CD4-positive, alpha-beta T cell treated with Interleukin-12 subunit alpha and Interleukin-12 subunit beta, for 1 hour (primary cell): ENCODE measurements around the gene CFAP77.

Experiments used
- DNase-seq: peaks from one replicate; pipeline ENCODE4 v3.0.0-alpha.2; 2020

Gene CFAP77

DNA sequence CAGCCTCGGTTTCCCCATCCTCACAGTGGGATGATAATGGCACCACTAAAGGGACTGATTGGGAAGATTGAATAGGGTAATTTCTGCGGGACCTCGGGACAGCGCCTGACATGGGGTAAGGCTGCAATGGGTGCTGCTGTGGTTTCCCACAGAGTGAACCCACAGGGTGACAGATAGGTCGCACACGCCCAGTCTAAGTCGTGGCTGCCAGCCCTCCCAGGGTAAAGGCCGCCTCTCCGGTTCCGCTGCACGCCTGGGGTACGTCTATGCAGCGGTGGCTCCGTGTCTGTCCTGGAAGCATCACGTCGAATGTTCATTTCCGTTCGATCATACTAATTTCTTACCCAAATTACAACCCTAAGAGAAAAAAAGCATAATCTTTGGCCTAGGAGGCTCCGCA lies 631 bp downstream of the CFAP77 start:
- DNase-seq, result peak; percentile 31

DNA sequence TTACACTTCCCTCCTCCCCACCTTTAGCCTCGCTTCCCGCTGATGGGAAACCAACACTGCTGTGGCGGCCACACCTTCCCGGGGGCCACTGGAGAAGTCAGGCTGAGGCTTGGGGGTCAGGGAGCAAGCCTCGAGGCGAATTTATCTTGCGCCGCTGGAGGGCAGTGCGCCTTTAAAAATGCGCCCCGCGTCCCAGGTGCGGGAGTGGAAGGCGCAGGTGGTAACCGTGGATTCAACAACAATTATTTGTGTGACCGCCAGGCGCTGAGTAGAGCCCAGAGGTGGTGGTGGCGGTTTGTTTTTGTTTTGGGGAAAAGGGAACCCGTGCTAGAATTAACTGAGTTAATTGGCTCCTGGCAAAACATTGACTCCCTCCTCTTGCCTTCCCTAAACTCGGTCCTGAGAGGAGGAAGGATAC lies 1.1 kb downstream of the CFAP77 start:
- DNase-seq, result peak; percentile 79

DNA sequence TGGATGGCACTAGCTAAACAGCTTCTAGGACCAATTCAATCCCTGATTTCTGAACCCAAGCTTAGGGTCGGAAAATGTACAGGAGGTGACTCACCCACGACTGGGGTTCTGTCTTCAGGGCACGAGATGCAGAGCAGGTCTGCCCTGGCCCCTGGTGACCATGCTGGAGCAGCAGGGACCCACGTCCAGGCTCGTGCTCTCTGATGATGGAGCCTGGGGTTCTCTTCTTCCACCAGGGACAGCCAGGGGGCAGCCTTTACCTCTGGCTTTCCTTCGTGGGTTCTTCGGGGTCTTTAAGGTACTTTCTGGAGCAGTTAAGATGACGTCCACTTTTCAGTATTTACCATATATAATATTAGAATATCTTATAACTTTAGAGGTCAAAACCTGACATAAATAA lies 2.1 kb downstream of the CFAP77 start:
- peak; percentile 23 for DNase-seq

DNA sequence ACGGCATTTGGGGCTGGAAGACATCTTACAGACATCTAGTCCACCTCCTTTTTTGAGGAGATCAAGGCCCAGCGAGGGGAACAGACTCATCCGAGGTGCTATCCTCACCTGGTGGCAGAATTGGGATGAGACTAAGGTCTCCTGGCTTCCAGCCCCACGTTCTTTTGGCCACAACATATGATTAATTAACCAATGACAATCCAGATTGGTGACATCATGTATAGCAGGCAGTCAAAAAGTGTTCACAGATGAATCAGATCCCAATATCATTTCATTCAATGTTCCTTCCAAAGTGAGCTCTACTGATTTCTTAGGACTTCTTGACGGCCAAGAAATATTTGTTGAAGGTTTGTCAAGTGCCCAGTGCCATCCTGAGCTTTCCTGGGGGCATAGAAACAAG lies 3.9 kb downstream of the CFAP77 start:
- DNase-seq, result no peak

DNA sequence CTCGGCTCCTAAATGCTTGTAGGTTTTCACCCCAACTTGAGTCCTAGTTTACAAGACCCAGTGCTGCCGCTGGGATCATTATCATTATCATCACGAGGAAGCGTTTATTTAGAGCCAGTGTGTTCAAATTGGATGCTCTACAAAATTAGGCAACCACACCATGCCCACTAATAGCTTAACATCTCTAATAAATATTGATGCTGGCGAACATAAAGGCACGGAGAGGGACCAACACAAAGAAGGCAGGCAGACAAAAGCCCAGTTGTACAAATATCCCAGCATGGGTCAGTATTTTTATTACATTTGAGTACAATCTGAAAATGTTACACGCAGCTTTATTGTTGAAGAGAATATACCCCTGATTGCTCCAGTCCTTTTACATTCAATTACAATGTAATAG lies 4.7 kb downstream of the CFAP77 start:
- DNase-seq, result no peak

DNA sequence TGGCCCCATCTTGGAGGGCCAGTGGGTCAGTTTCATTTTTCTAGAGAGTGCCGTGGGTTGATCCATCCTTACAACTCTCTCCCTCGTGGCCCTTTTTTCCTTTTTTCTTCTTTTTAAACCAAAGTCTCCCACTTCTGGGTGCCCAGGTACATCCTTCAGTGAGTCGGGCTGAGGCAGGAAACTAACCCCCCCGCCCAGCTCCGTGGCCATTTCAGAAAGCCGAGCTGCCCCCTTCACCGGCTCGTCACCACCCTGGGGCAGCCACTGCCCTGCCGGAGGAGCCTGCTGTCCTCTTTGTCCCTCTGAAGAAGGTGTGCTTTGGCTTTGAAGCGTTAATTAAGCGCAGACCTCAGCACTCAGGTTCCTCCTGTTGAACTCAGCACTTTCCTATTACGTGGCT lies 5.2 kb downstream of the CFAP77 start:
- no peak for DNase-seq

DNA sequence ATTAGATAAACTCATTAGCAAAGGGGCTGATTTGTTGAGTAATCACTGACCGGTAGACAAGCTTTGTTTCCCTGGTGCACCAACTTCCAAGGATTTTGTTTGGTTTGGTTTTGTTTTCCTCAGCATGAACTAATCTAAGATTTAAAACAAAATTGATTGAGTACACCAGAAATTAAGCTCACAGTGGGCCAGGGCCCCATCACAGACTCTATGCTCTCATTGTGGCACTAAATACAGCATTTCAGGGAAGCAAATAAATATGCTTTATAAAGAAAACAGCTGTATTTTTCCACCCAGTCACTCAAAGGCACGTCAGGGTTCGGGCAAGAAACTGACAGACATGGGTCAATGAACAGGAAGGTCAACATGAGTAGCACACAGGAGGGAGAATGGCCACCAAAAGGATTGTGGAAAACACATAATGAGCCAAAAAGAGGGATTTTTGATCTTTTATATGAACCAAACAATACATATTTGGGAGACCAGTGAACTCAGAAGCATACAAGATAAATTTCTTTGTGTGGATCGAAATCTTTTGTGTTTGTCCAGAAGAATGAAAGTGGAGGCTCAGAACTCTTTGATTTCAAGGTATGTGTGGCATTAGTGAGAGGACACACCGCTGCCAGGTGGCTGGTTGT lies 8.8 kb downstream of the CFAP77 start:
- no peak for DNase-seq

DNA sequence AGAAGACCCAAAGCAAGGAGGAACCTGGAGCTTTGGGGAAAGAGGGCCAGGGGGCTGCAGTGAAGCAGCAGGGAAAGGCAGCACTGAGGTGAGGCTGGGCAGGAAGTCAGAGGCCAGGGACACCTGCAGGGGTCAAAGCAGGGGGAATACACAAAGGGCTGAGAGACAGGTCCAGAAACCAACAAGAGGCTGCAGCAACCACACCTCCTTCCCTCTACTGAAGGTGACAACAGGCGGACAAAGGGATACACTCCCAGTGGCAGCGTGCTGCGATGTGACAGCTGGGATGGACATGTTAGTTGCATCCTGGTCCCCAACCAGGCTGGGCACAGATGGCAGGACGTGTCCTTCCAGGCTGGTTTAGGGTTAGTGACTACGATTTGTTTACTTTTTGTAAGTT lies 12.6 kb downstream of the CFAP77 start:
- no peak for DNase-seq

DNA sequence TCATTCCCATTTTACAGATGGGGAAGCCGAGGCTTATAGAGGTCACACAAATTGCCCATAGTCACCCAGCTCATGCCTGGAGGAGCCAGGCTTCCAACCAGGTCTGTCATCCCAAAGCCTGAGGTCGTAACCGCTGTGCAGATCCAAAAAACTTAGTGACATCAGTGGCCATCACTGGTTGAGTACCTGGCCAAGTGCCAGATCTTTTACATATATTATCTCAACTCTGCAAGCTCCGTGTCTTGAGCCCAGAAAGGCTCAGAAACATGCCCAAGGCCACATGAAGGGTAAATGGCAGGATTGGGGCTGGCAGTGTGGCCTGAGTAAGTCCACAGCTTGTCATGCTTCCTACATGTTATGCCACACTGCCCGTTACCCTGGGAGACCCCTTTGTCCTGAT lies 13.5 kb downstream of the CFAP77 start:
- no peak for DNase-seq

DNA sequence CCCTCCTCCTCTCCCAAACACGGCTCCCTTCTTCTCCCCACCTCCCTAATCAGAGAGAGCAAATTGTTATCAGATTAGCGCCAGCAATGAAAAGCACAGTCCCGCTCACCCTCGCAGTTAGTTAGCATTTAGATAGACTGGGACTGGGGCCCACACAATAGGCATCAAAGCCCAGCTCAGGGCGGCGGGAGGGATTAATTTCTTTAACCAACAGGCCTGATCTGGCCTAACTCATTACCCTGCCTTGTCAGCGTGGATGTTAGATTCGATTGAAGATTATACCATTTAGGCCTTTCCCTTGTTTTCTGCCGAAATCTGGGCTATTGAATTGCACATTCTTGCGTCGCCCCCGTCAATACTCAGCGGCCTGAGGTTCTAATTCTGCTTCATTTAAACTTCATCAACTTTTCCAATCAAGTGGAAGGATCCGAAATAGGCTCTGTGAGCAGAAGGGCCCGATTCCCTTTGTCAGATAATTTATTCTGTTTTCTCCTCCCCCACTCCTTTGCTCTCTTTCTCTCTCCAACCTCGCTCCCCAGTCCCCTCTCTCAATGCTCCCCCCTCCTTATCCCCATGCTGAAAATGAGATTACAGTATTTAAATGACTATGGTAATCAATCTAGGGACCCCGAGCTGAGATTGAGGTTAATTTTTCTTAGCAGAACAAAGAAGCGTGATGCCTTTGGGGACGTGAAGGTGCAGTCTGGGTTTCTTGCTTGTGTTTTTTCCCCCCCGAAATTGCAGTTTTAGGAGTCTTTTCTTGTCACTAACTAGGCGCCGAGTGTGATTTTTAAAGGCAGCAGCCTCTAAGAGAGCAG lies 15.1 kb downstream of the CFAP77 start:
- DNase-seq, result no peak

DNA sequence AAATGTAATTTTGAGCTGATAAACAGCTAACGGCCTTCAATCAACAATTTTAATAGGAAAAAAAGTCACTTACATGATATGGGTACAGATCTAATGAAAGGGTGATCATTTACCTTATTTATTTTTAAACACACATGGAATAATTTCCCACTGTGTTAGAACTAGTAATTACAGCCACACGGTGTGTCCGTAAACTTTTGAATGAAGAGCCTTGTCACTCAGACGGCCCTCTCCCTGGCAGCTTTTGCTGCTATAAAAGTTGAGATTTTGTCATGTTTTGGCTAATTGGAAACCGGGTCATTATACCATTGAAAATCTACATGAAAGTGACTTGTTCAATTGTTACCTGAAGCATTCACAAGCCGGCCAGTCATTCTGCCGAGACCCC lies 15.7 kb downstream of the CFAP77 start:
- no peak for DNase-seq

DNA sequence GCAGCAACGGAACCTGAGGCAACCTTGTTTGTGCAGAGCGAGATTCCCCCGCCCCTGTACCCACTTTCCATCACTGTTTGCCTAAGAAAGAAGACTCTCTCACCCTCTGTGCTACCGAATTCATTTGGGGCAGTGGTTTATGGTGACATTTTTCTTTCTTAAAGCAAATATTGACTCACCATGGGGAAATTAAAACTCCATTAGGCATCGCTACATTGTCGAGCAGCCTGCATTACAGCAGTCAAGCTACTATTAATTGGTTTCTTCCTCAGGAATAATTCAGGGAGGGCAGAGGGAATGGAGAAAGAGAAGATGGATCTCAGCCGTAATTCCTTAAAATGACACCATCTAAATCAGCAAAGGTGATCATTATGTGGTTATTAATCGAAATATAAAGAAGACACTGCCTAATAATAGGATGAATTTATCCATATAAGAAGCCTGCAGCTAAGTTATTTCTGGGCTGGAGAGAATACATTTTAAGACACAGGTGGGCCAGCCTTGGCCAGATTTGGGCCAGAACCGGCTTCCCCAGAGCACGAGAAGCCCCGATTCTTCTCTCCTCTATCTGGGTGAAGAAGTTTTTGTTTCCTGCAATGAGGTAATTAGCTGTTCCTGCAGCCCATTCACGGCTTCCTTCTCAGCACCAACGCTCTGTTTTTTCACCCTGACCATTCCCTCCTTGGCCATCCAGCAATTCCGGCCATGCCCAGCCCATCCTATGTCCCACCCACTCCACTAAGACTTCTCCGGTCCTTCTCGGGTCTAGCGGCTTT lies 16.8 kb downstream of the CFAP77 start:
- no peak for DNase-seq

DNA sequence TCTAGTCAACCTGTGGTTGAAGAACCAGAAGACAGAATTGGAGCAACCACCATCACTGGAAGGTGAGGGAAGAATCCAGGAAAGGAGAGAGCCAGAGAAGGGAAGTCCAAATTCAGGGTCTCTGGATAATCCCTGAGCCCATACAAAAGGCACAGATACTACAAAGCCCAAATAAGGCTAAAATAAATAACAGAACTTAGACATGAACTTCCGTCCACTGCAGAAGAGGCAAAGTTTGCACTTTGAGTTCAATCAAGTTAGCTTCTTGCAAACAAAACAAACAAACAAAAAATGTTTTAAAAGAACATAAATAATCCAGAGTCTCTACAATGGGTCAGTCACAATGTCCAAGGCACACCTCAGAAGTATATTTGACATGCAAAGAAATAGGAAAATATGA lies 21.0 kb downstream of the CFAP77 start:
- DNase-seq, result no peak

DNA sequence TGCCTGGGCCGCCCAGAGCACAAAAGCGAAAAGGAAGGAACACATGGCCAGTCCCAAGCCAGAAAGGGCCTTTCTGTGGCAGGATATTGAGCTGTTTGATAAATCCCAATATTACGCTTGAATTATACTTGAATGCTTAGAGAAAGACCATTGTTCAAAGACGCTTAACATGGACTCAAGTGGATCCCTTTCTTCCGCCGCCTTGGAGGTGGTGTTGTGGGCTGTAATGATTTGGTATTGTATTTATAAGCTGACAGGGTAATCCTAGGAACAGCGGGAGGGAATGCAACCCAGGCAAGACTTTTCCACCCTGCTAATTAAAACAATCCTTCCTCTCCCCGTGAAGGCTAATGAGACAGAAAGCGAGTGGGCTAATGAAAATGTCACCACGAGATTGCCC lies 24.9 kb downstream of the CFAP77 start:
- DNase-seq, result no peak

DNA sequence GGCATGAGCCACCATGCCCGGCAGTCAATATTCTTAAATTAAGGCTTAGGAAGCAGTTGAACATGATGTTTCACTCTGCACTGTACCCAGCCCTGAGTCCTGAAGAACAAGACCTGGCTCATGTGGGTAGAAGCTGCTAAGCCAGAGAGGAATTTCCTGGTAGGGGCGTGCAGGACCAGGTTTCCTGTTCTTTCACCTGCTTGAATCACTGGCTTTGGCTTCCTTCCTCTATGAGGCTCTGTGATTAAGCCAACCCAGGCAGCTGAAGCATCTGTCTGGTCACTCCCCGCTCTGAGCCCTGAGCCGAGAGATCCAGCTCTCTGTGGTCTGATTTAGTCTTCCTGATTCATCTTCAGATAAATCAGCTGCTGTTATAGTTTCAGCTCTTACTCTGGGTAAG lies 29.1 kb downstream of the CFAP77 start:
- no peak for DNase-seq

DNA sequence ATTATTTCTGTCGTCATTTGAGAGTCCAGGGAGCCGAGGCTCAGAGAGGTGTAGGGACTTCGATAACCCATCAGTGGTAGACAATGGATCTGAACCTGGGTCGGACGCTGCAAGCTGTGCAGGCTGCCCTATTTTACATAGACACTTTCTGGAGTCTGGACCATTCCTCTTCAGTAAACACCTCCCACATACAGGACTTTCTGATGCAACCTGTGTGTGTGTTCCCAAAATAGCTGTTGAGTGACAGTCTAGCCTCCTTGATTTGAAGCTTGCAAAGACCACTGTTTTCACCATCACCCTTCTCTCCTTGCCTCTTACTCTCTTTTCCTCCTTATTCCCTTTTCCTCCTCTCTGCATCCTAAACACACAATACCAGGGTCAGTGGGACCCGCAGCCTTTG lies 30.7 kb downstream of the CFAP77 start:
- DNase-seq, result no peak

DNA sequence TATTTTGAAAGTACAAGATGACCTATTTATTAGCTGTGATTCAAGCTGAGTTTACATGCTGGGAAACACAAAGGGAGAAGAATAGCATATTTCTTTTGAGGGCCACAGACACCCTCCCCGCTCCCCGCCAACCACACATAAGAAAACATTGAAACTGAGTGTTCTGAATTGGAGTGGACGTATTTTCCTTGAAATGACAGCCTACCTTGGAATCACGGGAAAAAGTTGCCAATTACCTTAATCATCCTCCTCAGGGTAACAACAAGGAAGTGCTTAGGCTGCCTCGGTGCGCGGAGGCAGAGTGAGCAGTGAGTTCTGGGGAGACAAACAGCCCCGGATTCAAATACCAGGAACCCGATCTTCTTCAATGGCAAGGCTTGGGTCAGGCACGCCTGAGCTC lies 31.4 kb downstream of the CFAP77 start:
- no peak for DNase-seq

DNA sequence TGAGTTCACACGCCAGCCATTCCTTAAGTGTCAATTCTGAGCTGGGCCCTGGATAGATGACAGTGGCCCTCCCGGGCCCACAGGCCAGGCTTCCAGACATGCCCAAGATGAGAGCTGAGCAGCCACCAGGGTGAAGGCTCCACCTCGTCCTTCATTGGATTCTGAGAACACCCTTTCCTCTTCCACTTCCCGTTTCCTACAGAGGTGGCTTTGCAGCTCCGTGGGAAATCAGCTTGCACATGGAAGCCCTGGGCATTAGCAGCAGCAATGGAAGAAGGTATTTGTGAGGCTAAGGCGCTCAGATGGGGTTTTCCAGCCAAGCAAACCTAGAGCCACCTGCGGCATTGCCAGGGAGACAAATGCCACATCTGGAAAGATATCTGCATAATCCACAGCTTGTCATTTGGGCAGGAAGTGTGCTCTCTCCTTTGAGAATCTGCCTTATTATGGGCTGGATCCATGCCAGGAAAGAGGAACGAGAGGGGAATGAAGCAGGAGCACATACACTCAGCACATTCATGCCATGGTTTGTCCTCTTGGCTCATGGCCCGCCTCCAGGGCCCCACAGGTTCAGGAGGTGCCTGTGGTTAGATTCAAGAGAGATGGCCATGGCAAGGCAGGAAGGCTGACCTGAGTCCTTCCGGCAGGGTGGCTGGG lies 34.1 kb downstream of the CFAP77 start:
- DNase-seq, result no peak

DNA sequence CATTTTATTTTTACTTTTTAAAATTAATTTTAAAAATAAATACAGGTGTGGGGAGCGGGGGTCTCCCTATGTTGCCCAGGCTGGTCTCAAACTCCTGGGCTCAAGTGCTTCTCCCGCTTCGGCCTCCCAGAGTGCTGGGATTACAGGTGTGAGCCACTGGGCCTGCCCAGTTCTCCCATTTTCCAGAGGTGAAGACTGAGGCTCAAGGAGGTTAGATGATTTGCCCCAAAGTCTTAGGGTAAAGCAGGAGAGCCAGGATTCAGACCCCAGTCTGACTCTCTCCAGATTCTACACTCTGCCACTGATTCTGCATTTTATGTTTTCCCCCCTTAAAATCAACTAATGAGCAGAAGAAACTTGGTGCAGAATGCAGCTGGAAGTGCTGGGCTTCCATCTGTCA lies 36.9 kb downstream of the CFAP77 start:
- no peak for DNase-seq

DNA sequence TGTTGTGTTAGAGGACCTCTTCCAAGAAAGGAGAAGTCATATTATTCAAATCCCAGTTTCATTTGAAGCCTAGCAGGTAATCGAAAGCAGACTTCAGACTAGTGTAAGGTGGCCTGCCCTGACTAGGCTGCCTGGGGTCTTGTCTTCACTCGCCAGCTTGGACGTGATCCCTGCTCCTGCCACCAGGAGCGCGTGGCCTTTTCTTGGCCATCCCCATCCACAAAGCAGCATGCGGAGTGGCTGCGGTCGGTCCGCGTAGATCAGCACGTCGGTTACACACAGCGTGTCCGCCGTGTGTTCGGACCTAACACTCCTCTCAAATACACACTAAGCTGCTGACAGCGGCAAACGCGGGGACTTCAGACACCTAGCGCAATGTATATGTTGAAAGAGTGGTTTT lies 37.3 kb downstream of the CFAP77 start:
- DNase-seq, result no peak

DNA sequence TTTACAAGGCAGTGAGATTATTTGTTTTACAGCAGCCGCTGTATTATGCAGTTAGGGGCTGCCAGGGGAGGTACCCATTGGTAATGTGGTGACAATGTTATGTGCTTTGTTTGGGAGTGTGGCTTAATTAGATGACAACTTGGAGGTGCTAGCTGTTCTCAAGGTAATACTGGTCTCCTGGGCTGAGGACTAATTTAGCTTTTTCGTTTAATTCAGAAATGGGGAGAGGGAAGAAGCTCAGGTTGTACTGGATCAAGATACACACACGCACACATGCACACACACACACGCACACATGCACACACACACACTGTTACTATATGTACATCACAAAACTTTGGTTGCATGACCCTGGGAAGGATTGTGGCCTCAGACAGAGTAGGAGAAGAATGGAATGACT lies 37.9 kb downstream of the CFAP77 start:
- DNase-seq, result no peak

DNA sequence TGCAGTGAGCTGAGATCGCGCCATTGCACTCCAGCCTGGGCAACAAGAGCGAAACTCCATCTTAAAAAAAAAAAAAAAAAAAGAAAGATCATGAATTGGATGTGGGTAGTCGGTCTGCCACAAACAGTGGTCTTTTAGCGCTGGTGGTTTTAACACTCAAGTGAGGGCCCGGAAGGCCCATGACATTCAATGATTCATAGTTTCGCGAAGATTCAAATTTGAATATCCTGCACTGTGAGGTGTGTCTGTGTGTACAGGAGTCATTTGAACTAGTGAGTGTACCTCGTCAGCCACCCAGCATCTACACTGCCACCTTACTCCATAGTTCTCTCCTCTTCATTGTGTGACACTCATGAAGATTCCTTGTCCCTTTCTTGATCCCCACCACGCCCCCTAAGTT lies 41.3 kb downstream of the CFAP77 start:
- peak; percentile 49 for DNase-seq

DNA sequence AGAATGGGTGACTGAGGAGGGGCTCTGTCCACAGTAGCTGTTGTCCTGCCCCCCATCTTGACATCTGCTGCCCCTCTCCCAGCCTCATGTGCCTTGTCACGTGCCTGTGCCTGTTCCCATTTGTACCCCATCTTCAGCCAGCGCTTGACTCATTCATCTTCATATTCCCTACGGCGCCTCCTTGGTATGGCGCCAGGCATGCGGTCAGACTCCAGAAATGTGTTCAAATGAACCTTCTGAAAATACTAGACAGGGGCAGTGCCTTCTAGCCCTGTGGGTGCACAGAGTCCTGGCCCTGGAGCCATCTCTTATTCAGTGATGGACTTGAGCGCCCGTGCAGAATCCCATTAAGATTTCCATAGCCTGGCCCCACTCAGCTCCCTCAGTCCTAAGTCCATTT lies 46.2 kb downstream of the CFAP77 start:
- no peak for DNase-seq
